Hypothalamus (tissue), 51 donors: ENCODE measurements around the gene SHROOM3.

Experiments used
- DNase-seq, 51 donors: peaks; one replicate each; lab custom pipeline; 2025; lab: John Stamatoyannopoulos, UW

The SHROOM3 gene

GRCh38 chr4:76687746-76688448 lies 252.9 kb downstream of the SHROOM3 start:
- DNase-seq: no peak

GRCh38 chr4:76688619-76689144 lies 253.7 kb downstream of the SHROOM3 start:
- no peak for DNase-seq

GRCh38 chr4:76689145-76689817 lies 254.3 kb downstream of the SHROOM3 start:
- peak in 13 of 51 donors; percentile 4 to 36 (median 21) for DNase-seq

- DNase-seq: no peak
Measured at GRCh38 chr4:76690011-76690905, 255.2 kb downstream of the SHROOM3 start.

GRCh38 chr4:76690906-76691275 lies 255.9 kb downstream of the SHROOM3 start:
- DNase-seq: no peak

- DNase-seq: no peak
Measured at GRCh38 chr4:76691807-76692582, 257.0 kb downstream of the SHROOM3 start.

- DNase-seq: no peak
Measured at GRCh38 chr4:76692761-76693160, 257.7 kb downstream of the SHROOM3 start.

GRCh38 chr4:76694056-76694455 lies 259.0 kb downstream of the SHROOM3 start:
- DNase-seq: no peak

- peak in 2 of 51 donors; percentile 11 to 35 for DNase-seq
Measured at GRCh38 chr4:76696109-76696508, 261.1 kb downstream of the SHROOM3 start.

- DNase-seq: no peak
Measured at GRCh38 chr4:76697129-76697803, 262.2 kb downstream of the SHROOM3 start.

- no peak for DNase-seq
Measured at GRCh38 chr4:76698141-76698540, 263.1 kb downstream of the SHROOM3 start.

GRCh38 chr4:76699751-76700310 lies 264.8 kb downstream of the SHROOM3 start:
- DNase-seq: no peak

GRCh38 chr4:76702440-76703122 lies 267.6 kb downstream of the SHROOM3 start:
- DNase-seq: no peak

GRCh38 chr4:76703123-76703490 lies 268.1 kb downstream of the SHROOM3 start:
- DNase-seq: no peak

- no peak for DNase-seq
Measured at GRCh38 chr4:76703676-76704075, 268.6 kb downstream of the SHROOM3 start.

GRCh38 chr4:76704133-76704881 lies 269.3 kb downstream of the SHROOM3 start:
- DNase-seq: no peak

- no peak for DNase-seq
Measured at GRCh38 chr4:76705472-76705871, 270.4 kb downstream of the SHROOM3 start.

GRCh38 chr4:76706581-76706980 lies 271.6 kb downstream of the SHROOM3 start:
- DNase-seq: no peak
